ENCODE data around the gene SPATA24.
"Not testable (repeated sequence)": the region's sequence is repeated elsewhere in the genome, so short reads cannot be mapped to it uniquely, and the experiment has no call there.

Gene SPATA24

GRCh38 chr5:139387611-139388197, 16.2 kb downstream of the SPATA24 start:
- Histone ChIP-seq H3K27ac (peak overlapping the region in 11 of 21 experiments; percentile 1 to 69 (median 24)), H3K4me3 (no peak overlapping the region)

DNA sequence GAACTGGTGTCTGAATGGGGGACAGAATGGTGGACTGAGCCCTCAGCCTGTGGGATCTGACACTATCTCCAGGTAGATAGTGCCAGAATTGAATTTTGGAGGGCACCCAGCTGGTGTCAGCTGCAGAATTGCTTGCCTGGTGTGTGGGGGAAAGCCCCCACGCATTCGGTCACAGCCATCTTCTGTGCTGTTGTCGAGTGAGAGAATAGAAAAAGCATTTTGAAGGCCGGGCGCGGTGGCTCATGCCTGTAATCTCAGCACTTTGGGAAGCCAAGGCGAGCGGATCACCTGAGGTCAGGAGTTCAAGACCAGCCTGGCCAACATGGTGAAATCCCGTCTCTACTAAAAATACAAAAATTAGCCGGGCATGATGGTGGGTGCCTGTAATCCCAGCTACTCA, 16.9 kb downstream of the SPATA24 start:
- not testable (repeated sequence) for H3K4me3 ChIP-seq

DNA sequence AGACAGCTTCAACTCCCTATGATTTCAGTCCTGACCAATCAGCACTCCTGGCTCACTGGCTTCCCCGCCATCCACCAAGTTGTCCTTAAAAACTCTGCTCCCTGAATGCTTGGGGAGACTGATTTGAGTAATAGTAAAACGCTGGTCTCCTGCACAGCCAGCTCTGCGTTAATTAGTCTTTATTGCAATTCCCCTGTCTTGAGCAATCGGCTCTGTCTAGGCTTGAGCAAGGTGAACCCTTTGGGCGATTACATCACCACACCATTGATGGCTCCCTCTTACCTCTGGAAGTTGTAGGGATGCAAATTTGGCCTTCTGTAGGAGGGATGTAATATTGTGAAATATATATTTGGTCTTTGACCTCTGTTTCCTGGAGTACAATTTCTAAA, 17.8 kb downstream of the SPATA24 start:
- H3K27ac ChIP-seq = peak overlapping the region in 16 of 21 experiments; percentile 5 to 93 (median 84)
- no peak overlapping the region for H3K4me3 ChIP-seq

More for the DNA sequence above, 16.9 kb downstream of the SPATA24 start:
- peak overlapping the region in 3 of 21 experiments; percentile 69 to 89 (median 84) for H3K27ac ChIP-seq

GRCh38 chr5:139385061-139386049, 18.5 kb downstream of the SPATA24 start:
- H3K4me3 ChIP-seq = peak overlapping the region in 5 of 7 experiments; percentile 2 to 39 (median 19)
- peak overlapping the region in 20 of 21 experiments; percentile 39 to 93 (median 84) for H3K27ac ChIP-seq

GRCh38 chr5:139384591-139385051, 19.3 kb downstream of the SPATA24 start:
- Histone ChIP-seq H3K4me3 (peak overlapping the region in 5 of 7 experiments; percentile 2 to 39 (median 19)), H3K27ac (peak overlapping the region in 20 of 21 experiments; percentile 39 to 93 (median 84))

DNA sequence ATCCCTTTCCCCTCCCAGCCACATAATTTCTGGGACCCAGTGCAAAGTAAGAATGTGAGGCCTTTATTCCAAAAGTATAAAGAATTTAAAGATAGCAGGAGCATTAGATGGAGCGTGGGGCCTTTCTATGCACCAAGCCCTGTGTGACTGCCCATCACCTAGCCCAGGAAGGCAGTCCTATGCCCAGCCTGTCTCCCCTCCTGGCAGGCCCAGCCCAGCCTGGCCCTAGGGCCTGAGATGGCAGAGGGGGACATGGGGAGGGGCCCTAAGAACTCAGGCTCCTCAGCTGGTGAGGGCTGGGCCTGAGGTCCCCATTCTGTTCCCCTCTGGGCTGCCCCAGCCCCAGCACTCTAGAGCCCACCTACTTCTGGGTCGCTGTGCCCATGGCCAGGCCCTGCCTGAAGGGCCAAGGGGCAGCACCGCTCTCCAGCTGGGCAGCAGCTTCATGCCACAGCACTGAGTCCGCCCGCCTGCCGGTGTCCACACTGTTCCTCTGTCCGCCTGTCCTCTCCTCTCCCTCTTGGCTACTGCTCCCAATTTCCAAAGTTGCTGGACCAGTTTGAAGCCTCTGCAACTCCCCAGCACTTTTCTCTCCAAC, 19.8 kb downstream of the SPATA24 start:
- Histone ChIP-seq H3K27ac (peak overlapping the region in 20 of 21 experiments; percentile 15 to 93 (median 84)), H3K4me3 (no peak overlapping the region)

DNA sequence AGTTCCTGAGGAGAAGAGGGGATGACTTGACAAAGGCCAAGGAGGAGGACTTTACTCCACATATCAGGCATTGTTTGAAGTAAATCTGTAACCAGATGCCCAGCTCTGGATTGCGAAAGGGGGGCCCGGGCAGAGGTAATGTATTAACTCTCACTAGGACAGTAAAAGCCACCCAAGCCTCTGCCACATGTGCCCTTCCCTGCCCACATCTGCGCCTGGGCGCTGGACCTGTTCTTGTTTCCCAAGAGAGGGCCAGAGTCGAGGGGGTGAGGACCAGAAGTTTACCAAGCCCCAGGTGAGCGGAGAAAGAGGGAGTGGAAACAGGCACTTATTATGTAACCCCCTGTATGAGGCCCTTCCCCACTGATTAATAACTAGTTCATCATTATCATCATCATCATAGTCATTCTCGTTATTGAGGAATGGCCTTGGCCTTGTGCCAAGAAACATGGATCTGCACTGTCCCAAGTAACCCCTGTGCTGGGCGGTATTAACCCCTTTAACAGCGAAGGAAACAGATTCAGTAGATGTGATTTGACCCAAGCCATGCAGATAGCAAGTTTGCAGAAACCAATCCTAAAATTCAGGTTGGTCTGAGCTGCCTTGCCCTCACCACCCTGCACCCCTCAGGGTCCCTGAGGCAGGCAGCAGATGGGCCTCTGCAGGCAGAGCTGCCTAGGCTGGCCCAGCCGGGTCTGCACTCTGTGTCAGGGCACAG, 20.5 kb downstream of the SPATA24 start, which contains the start of gene SLC23A1:
Gene SLC23A1, minus strand, starts transcription at position 23 of the 718 bp plus-strand sequence. CDS start 44 bp downstream, outside the sequence.
- no peak within 1 kb of the TSS for H3K4me3 ChIP-seq
- peak within 1 kb of the TSS in 20 of 21 experiments; percentile 32 to 93 (median 84) for H3K27ac ChIP-seq

GRCh38 chr5:139382807-139383206, 21.1 kb downstream of the SPATA24 start:
- H3K4me3 ChIP-seq = no peak overlapping the region
- H3K27ac ChIP-seq = peak overlapping the region in 11 of 21 experiments; percentile 3 to 93 (median 67)

DNA sequence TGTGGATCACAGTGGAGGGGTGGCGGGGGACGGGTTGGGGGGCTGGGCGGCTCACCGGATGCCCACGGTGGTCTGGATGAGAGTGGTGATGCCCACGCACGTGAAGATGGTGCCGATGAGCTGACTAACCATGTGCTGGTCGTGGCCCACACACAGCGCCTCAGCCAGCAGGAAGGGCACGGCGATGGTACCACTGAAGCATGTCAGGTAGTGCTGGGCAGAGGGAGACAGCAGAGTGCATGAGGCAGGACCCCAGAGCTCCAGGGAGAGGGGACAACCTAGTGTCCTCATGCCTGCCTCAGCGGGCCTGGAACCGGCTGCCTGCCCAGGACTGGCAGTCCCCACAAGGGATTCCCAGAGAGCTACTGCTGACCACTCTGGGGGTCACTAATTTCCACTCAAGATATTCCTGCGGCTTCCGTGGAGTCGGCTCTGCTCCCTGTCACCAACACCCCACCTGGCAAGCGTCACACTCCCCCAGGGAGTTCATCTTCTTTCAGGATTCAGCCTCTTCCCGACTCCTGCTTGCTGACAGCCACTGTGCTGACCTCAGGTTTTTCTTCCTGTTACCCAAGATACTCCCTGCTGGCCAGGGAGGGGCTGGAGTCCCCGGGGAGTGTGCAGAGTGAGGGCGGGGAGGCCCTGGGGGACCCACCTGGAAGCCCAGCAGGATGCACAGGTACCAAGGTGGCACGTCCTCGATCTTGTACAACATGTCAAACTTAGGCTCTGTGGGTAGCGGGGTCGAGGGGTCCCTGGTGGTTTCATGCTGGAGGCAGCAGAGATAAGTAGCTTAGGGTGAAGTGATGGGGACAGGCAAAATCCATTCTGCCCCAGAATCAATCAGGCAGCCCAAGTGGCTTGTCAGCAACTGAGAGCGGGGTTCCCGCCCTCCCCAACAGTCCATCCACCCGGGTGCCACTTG, 21.8 kb downstream of the SPATA24 start:
- Histone ChIP-seq H3K4me3 (no peak overlapping the region), H3K27ac (peak overlapping the region in 5 of 21 experiments; percentile 4 to 93 (median 84))

DNA sequence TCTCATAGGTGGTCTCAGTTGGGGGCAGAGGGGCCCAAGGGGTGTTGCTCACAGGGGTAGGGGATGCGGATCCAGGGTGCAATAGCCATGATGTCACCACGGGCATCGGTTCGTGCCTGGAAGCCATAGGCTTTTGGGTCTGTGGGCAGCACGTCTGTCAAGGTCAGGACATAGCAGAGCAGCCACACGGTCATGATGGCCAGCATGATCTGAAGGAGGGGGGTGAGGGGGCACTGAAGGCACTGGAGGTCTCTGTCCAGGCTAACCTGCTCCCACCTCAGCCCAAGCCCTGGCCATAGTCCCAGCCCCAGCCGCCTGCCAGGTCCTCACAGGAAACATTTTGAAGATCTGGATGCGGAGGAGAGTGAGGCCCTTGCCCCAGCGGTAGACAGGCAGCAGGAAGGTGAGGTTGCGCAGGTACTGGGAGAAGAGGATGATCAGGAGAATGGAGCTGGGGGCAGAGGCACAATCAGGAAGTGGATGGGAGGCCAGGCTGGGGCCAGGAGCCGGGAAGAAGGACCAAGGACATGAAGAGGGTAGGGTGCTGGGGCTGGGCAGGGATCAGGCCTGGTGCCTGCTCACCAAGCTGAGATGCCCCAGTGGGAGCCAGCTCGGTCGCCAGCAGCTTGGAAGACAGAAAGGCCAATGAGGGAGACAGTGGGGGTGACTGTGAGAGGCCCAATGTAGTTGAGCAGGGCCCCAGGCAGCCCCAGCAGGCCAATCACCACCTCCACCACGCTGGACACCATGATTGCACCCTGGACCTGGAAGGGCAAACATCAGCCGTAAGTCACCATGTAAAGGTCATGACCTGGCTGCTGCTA, 24.1 kb downstream of the SPATA24 start:
- H3K4me3 ChIP-seq = no peak overlapping the region

GRCh38 chr5:139378941-139379361, 24.9 kb downstream of the SPATA24 start:
- no peak overlapping the region for H3K27ac ChIP-seq
- H3K4me3 ChIP-seq = no peak overlapping the region

More for the DNA sequence above, 24.1 kb downstream of the SPATA24 start:
- H3K27ac ChIP-seq = no peak overlapping the region

DNA sequence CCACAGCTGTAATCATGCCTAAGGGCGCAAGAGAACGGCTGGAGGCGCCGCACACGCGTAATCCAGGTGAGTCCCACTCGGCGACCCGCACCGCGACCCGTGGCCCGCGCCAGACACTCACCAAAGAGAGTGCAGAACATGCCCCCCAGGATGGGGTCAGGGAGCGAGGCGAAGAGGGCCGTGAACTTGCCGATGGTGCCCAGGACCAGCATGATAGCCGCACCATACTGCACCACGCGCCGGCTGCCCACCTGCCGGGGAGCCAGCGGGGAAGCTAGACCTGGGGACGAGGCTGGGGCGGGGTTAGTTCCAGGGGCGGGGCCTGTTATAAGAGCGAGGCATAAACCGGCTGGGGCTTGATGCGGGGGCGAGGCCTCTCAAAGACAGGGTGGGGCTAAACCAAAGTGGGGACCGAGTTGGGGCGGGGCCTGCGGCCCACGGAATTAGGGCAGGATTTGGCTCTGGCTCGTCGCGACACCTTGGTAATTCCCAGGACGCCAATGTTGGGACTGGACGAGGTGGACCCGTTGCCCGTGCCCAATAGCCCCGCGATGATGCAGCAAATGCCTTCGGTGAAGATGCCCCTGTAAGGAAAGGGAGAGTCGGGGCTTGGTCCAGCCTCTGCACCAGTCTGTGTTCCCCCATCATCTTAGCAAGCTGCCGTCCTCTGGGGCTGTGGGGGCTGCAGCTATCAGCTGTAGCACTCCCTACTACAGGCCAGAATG, 25.6 kb downstream of the SPATA24 start:
- H3K27ac ChIP-seq = no peak overlapping the region
- no peak overlapping the region for H3K4me3 ChIP-seq

DNA sequence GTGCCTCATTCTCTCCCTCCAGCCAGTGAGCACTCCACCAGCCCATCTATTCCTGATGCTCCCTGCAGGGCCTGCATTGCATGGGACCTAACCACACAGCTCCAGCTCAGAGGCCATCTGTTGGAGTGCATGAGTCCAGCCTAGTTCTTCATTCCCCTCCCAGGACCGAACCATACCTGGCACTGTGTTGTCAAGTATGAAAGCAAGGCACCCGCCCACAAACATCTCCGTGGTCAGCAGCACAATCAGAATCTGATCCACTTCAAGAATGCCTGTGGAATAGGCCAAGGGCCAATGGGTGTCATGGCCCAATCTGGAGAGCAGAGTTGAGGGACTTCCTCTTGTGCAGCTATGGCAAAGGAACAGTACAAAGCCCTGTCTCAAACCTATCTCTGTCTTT, 26.7 kb downstream of the SPATA24 start:
- H3K4me3 ChIP-seq = no peak overlapping the region
- no peak overlapping the region for H3K27ac ChIP-seq

DNA sequence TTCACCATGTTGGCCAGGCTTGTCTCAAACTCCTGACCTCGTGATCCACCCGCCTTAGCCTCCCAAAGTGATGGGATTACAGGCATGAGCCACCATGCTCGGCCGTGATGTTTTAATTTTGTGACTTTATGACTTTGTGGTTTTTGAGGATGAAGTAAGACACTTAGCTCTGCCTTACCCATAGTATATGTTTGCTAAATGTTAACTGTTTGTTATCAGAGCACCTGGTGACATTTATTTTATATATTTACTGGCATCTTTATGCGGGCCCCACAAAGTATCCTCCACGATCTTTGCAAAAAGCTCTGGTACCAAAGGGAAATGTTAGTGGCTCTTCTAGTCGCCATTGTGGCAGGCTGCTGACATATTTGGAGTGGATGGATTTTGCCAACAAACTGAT, 27.5 kb downstream of the SPATA24 start:
- H3K27ac ChIP-seq = no peak overlapping the region
- no peak overlapping the region for H3K4me3 ChIP-seq

- Histone ChIP-seq H3K27ac (no peak overlapping the region), H3K4me3 (no peak overlapping the region)
Observed at GRCh38 chr5:139374909-139375308, 29.0 kb downstream of the SPATA24 start.
